A673 (cell line): Measurements from ENCODE around the gene SLC17A2.

Experiments used
- CTCF ChIP-seq: fragments of 300-800, 200-600 bp; sonication (generic); conservative IDR thresholded peaks from 2 replicates; pipeline ENCODE4 v1.5.1; 2017; ENCODE audit warnings: low read depth, mild to moderate bottlenecking, antibody characterized with exemption, low read length, moderate library complexity, mixed read lengths
- EZH2 ChIP-seq: fragments of 200-600 bp; sonication (generic); IDR thresholded peaks from 2 replicates; pipeline ENCODE4 v1.6.1; 2017; ENCODE audit warnings: borderline replicate concordance, low read depth, mild to moderate bottlenecking, mixed read lengths, antibody characterized with exemption, low read length; ENCODE audit not compliant: poor library complexity, severe bottlenecking

GRCh38 chr6:25898289-25898977, 32.1 kb downstream of the SLC17A2 start:
- TF ChIP-seq CTCF (no peak), EZH2 (no peak)
